ENCODE results near the gene PRDX6.
"Not testable (repeated sequence)": the region's sequence is repeated elsewhere in the genome, so short reads cannot be mapped to it uniquely, and the experiment has no call there.

Gene PRDX6

GRCh38 chr1:173499729-173500128, 22.6 kb downstream of the PRDX6 start:
- no peak for DNase-seq (ENCODE audit: low read depth)

GRCh38 chr1:173502104-173502503, 25.0 kb downstream of the PRDX6 start:
- no peak for DNase-seq (ENCODE audit: low read depth)

- no peak for DNase-seq (ENCODE audit: low read depth)
These were observed 26.3 kb downstream of the PRDX6 start for GRCh38 chr1:173503391-173503790.

GRCh38 chr1:173504268-173504667, 27.1 kb downstream of the PRDX6 start:
- DNase-seq (ENCODE audit: low read depth): no peak

GRCh38 chr1:173505391-173505790, 28.3 kb downstream of the PRDX6 start:
- DNase-seq (ENCODE audit: low read depth): no peak

GRCh38 chr1:173506437-173506836, 29.3 kb downstream of the PRDX6 start:
- DNase-seq (ENCODE audit: low read depth): no peak

GRCh38 chr1:173507205-173507846, 30.2 kb downstream of the PRDX6 start:
- DNase-seq (ENCODE audit: low read depth): no peak

- no peak for DNase-seq (ENCODE audit: low read depth)
These were observed 30.7 kb downstream of the PRDX6 start for GRCh38 chr1:173507847-173508209.

- no peak for DNase-seq (ENCODE audit: low read depth)
These were observed 31.4 kb downstream of the PRDX6 start for GRCh38 chr1:173508541-173508940.

- no peak for DNase-seq (ENCODE audit: low read depth)
These were observed 32.7 kb downstream of the PRDX6 start for GRCh38 chr1:173509797-173510196.

- DNase-seq (ENCODE audit: low read depth): not testable (repeated sequence)
These were observed 37.4 kb downstream of the PRDX6 start for GRCh38 chr1:173514503-173514902.

- no peak for DNase-seq (ENCODE audit: low read depth)
These were observed 43.7 kb downstream of the PRDX6 start for GRCh38 chr1:173520799-173521198.

- no peak for DNase-seq (ENCODE audit: low read depth)
These were observed 46.2 kb downstream of the PRDX6 start for GRCh38 chr1:173523329-173523728.

- DNase-seq (ENCODE audit: low read depth): no peak
These were observed 48.8 kb downstream of the PRDX6 start for GRCh38 chr1:173525926-173526325.

GRCh38 chr1:173527151-173527826, 50.2 kb downstream of the PRDX6 start:
- DNase-seq (ENCODE audit: low read depth): no peak

- DNase-seq (ENCODE audit: low read depth): no peak
These were observed 52.0 kb downstream of the PRDX6 start for GRCh38 chr1:173529106-173529505.

GRCh38 chr1:173530795-173531693, 53.9 kb downstream of the PRDX6 start:
- no peak for DNase-seq (ENCODE audit: low read depth)

GRCh38 chr1:173532237-173532636, 55.1 kb downstream of the PRDX6 start:
- DNase-seq (ENCODE audit: low read depth): no peak

- no peak for DNase-seq (ENCODE audit: low read depth)
These were observed 59.1 kb downstream of the PRDX6 start for GRCh38 chr1:173536223-173536622.

All from activated gamma-delta T cell treated with anti-CD3 and anti-CD28 coated beads, Interleukin-2, amount 50 U/mL, for 16 hours (primary cell).